ENCODE measurements around the gene UBE2O. TPM values are rescaled to one million over a fixed set of nuclear protein-coding genes. Genes with fewer than 3 reads are reported as not detected.

The UBE2O gene
- total RNA-seq, 2 experiments from 2014 or later: 31.3 to 31.4 TPM

DNA sequence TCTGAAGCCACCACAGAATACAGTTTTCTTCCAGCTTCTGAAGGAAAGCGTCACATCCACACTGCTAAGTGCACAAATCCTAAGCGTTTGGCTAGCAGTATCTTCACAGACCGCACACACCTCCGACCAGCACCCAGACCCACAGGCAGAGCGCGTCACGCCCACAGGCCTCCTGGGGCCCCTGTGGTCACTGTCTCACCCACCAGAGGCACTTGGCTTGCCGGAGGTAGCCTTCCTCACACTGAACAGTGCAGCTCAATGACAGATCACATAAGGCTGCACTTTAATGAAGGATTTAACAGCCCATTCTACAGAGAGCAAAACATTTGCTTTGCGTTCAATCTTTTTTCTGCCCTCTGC, 47.4 kb downstream of the UBE2O start:
- peaks cover 5% of the 10 kb centered on the region for H3K36me3 Mint-ChIP-seq
- POLR2A ChIA-PET: no interaction called here
- no peaks in the 10 kb centered on the region for H3K9me3 Mint-ChIP-seq
- ATAC-seq (ENCODE audit: low read depth) (no peak), DNase-seq (no peak)
- H3K27ac Mint-ChIP-seq: no peak overlapping the region
- H3K4me1 Mint-ChIP-seq: peaks cover 4% of the 10 kb centered on the region
- no peaks in the 10 kb centered on the region for H3K27me3 Mint-ChIP-seq
- H3K4me3 Mint-ChIP-seq: no peak overlapping the region

DNA sequence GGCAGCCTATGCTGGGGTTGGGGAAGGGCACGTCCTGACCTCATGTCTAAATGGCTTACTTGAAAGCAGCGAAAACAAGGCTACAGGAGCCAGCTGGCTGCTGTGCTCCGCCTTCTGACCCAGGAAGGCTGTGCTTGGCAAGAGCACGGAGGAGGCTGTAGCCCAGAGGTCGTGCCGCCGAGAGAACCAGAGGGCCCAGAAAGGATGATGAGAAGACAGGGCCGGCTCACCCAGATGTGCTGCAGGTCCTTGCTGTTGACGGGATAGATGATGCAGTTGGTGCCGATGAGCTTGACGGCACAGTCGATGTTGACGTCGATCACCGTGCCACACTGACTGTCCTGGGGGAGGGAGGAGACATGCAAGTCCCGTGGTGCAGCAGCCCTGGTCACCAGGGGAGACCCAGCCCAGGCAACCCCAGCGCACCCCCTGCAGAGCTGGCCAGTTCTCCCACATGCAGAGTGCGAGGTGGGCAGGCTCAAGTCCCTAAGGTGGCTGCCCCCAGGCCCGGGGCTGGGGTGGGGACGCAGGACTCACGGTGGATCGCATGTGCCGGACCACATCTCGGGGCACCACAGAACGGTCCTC, 47.9 kb downstream of the UBE2O start:
- Mint-ChIP-seq H3K4me1 (peaks cover 4% of the 10 kb centered on the region), H3K4me3 (no peak overlapping the region), H3K36me3 (peaks cover 5% of the 10 kb centered on the region), H3K27ac (no peak overlapping the region), H3K9me3 (no peaks in the 10 kb centered on the region), H3K27me3 (no peaks in the 10 kb centered on the region)
- DNase-seq (no peak), ATAC-seq (ENCODE audit: low read depth) (no peak)
- POLR2A ChIA-PET: no interaction called here

DNA sequence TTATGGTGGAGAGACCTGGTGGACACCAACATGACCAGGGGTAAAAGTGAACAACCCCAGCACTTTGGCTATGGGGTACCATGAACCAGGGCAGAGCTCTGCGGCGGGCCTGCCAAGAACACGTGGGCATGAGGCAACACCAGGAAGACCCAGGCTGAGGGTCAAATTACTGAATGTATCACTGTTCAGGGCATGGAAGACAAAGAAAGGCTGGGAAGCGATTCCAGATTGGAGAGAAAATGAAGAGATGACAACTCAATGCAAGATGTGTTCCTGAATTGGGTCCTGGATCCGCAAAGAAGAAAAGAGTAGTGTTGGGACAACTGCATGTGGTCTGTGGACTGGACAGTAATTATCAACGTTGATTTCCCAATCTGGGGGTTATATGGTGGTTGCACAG, 48.7 kb downstream of the UBE2O start:
- Mint-ChIP-seq H3K4me1 (peaks cover 4% of the 10 kb centered on the region), H3K27me3 (no peaks in the 10 kb centered on the region), H3K4me3 (no peak overlapping the region), H3K36me3 (peaks cover 9% of the 10 kb centered on the region), H3K9me3 (no peaks in the 10 kb centered on the region), H3K27ac (no peak overlapping the region)
- POLR2A ChIA-PET: no interaction called here
- DNase-seq (no peak), ATAC-seq (ENCODE audit: low read depth) (no peak)

- no peak for DNase-seq
- Mint-ChIP-seq H3K9me3 (no peaks in the 10 kb centered on the region), H3K4me1 (no peaks in the 10 kb centered on the region), H3K4me3 (no peak overlapping the region), H3K36me3 (peaks cover 9% of the 10 kb centered on the region), H3K27me3 (no peaks in the 10 kb centered on the region), H3K27ac (no peak overlapping the region)
- ATAC-seq (ENCODE audit: low read depth): no peak
- POLR2A ChIA-PET: no interaction called here
These were observed 50.2 kb downstream of the UBE2O start for GRCh38 chr17:76402711-76403110.

DNA sequence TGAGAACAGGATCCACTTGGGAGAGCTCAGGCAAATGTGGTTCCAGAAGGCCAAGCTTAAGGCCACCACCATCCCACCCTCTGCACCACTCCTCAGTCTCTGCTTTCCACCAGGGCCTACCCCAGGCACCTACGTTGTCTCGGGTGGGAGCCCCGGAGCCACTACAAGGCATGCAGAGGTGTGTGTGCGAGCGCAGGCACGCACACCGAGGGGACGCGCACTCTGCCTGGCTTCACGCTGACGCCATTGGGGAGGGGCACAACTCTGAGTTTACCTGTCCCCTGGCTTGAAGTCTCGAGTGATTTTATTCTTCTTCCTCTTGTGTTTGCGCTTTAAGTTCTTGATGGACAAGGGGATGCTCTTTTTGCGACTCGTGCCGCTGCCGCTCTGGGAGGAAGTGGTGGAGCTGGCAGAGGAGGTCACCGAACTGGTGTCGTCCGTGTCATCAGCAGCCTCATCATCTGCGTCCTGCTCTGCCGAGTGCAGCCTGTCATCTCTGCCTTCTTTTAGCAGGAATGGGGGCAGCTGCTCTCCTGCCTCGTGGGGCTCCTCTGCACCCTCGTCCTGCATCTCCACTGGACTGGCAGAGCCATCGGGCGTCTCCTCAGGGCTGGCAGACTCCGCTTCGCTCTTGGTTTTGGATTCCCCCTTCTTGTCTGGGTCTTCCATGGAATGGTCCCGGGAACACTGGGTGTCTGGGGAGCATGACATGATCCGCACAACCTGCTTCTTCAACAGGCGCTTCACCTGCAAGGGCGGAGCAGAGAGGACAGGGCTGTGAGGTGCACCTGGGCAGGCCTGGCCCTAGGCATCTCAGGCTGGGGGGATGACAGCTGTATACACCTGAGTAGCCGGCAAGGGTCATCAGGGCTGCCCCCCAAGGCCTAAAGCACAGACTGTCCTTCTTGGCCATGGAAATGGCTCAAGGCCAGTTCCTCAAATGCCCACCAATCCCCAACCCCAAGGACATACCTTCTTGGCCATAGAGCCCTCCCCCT, 53.5 kb downstream of the UBE2O start:
- Mint-ChIP-seq H3K27me3 (no peaks in the 10 kb centered on the region), H3K36me3 (peaks cover 9% of the 10 kb centered on the region), H3K4me1 (no peaks in the 10 kb centered on the region), H3K27ac (no peak overlapping the region), H3K4me3 (no peak overlapping the region), H3K9me3 (no peaks in the 10 kb centered on the region)
- POLR2A ChIA-PET: no interaction called here
- ATAC-seq (ENCODE audit: low read depth): no peak
- no peak for DNase-seq

- Mint-ChIP-seq H3K4me1 (no peaks in the 10 kb centered on the region), H3K4me3 (no peak overlapping the region), H3K9me3 (no peaks in the 10 kb centered on the region), H3K27ac (no peak overlapping the region), H3K36me3 (peaks cover 9% of the 10 kb centered on the region), H3K27me3 (no peaks in the 10 kb centered on the region)
- DNase-seq (no peak), ATAC-seq (ENCODE audit: low read depth) (peak; percentile 11)
- POLR2A ChIA-PET: interaction anchor here (0.6 to 1.1 kb wide), 3 partner anchors 30 to 94 kb away, joined by 3 to 4 read pairs (median 3); no protein-coding TSS in a partner anchor
These were observed 54.3 kb downstream of the UBE2O start for GRCh38 chr17:76398523-76399174.

GRCh38 chr17:76397687-76398522, 55.0 kb downstream of the UBE2O start:
- POLR2A ChIA-PET: interaction anchor here (0.6 to 1.2 kb wide), 4 partner anchors 12 to 93 kb away, joined by 3 to 4 read pairs (median 3); no protein-coding TSS in a partner anchor
- Mint-ChIP-seq H3K36me3 (peaks cover 9% of the 10 kb centered on the region), H3K4me3 (no peak overlapping the region)

DNA sequence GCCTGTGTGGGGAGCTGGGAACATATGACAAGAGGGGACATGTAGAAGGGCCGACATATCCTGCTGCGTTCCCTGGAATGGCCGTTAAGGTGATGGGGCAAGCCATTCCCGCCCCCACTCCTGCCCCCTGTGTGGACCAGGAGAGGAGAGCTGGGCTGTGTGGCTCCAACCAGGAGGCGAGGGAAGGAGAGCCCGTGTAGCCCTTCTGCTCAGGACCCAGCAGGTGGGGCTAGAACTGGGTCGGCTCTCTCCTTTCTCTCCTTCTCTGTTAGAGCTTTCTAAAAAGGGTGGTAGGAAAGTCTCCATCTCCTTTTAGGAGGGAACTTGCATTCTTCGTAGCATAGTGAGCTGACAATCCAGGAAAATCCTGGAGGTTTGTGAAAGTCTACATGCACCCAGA, 55.8 kb downstream of the UBE2O start:
- H3K27me3 Mint-ChIP-seq: no peaks in the 10 kb centered on the region

More at GRCh38 chr17:76397687-76398522, 55.0 kb downstream of the UBE2O start:
- H3K4me1 Mint-ChIP-seq: no peaks in the 10 kb centered on the region
- DNase-seq: peak; percentile 90
- H3K27me3 Mint-ChIP-seq: no peaks in the 10 kb centered on the region
- peak; percentile 84 for ATAC-seq (ENCODE audit: low read depth)
- H3K27ac Mint-ChIP-seq: no peak overlapping the region
- H3K9me3 Mint-ChIP-seq: no peaks in the 10 kb centered on the region

GRCh38 chr17:76395980-76396379, 57.0 kb downstream of the UBE2O start:
- no peak for DNase-seq
- no peak overlapping the region for H3K27ac Mint-ChIP-seq
- H3K36me3 Mint-ChIP-seq: peaks cover 4% of the 10 kb centered on the region
- no peaks in the 10 kb centered on the region for H3K9me3 Mint-ChIP-seq
- ATAC-seq (ENCODE audit: low read depth): no peak
- no peaks in the 10 kb centered on the region for H3K27me3 Mint-ChIP-seq
- POLR2A ChIA-PET: interaction anchor here (0.5 kb wide), 1 partner anchor 42 kb away, joined by 3 read pairs; no protein-coding TSS in a partner anchor
- H3K4me1 Mint-ChIP-seq: no peaks in the 10 kb centered on the region
- H3K4me3 Mint-ChIP-seq: no peak overlapping the region

More for the DNA sequence above, 55.8 kb downstream of the UBE2O start:
- Mint-ChIP-seq H3K4me3 (no peak overlapping the region), H3K4me1 (no peaks in the 10 kb centered on the region), H3K27ac (no peak overlapping the region), H3K36me3 (peaks cover 6% of the 10 kb centered on the region), H3K9me3 (no peaks in the 10 kb centered on the region)
- DNase-seq (no peak), ATAC-seq (ENCODE audit: low read depth) (no peak)
- POLR2A ChIA-PET: interaction anchor here (1.2 kb wide), 1 partner anchor 12 kb away, joined by 3 read pairs; no protein-coding TSS in a partner anchor

GRCh38 chr17:76394166-76394565, 58.8 kb downstream of the UBE2O start:
- POLR2A ChIA-PET: no interaction called here
- DNase-seq: no peak
- Mint-ChIP-seq H3K27ac (no peak overlapping the region), H3K36me3 (no peaks in the 10 kb centered on the region), H3K27me3 (no peaks in the 10 kb centered on the region), H3K9me3 (no peaks in the 10 kb centered on the region), H3K4me3 (no peak overlapping the region), H3K4me1 (no peaks in the 10 kb centered on the region)
- no peak for ATAC-seq (ENCODE audit: low read depth)

DNA sequence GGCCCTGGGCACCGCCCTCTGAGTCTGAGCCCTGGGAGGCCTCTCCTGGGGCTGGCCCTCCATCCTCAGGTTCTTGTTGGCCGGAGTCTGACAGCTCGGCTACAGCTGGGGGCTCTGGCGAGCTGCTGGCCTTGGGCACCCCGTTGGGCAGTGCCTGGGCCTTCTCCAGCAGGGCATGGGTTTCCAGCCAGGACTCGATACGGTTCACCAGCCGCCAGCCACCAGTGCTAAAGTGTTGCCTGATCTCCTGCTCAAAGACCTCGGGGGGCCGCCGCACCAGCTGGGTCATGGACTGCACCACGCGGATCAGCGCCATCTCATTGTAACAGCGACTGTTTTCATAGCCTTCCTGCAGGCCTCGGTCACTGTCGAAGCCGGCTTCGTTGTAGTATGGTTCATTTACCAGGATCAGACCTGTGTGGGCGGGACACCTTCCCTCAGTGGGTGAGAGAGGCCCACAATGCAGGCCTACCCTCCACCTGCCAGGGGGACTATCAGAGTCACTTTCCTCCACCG, 61.7 kb downstream of the UBE2O start:
- POLR2A ChIA-PET: no interaction called here
- Mint-ChIP-seq H3K9me3 (no peaks in the 10 kb centered on the region), H3K4me1 (peaks cover 3% of the 10 kb centered on the region), H3K27ac (no peak overlapping the region), H3K4me3 (no peak overlapping the region), H3K27me3 (no peaks in the 10 kb centered on the region), H3K36me3 (no peaks in the 10 kb centered on the region)
- DNase-seq (no peak), ATAC-seq (ENCODE audit: low read depth) (no peak)

DNA sequence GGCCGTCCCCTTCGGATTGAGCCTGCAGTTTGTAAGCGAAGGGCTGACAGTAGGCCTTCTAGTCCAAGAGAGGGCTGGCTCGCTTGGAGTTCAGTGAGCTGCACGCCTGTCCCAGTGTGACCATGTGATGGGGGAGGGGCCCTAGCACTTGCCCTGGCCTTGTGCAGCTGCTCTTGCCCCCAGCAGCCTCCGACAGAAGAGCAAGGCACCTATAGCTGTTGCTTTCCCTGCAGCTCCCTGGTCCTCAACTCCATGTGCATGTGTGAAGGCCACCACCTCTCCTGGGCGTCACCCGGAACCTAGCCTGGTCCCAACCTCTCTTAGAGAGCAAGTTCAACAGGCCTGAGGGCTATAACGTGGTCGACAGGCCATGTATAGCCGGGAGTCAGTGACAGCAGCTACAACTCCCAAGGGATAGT, 62.9 kb downstream of the UBE2O start:
- Mint-ChIP-seq H3K9me3 (no peaks in the 10 kb centered on the region), H3K27ac (no peak overlapping the region), H3K36me3 (no peaks in the 10 kb centered on the region), H3K4me3 (no peak overlapping the region), H3K27me3 (no peaks in the 10 kb centered on the region), H3K4me1 (peaks cover 3% of the 10 kb centered on the region)
- no peak for DNase-seq
- no peak for ATAC-seq (ENCODE audit: low read depth)
- POLR2A ChIA-PET: no interaction called here
